HG02623 (cell line): ENCODE data around the gene GNG7.
"Not testable (repeated sequence)": the region's sequence is repeated elsewhere in the genome, so short reads cannot be mapped to it uniquely, and the experiment has no call there.

Experiments
- ATAC-seq: cut with Tn5 transposase; IDR thresholded peaks from one replicate; pipeline ENCODE4 v1.9.1; 2021; ENCODE audit warnings: moderate library complexity; ENCODE audit not compliant: unreplicated experiment

The GNG7 gene

DNA sequence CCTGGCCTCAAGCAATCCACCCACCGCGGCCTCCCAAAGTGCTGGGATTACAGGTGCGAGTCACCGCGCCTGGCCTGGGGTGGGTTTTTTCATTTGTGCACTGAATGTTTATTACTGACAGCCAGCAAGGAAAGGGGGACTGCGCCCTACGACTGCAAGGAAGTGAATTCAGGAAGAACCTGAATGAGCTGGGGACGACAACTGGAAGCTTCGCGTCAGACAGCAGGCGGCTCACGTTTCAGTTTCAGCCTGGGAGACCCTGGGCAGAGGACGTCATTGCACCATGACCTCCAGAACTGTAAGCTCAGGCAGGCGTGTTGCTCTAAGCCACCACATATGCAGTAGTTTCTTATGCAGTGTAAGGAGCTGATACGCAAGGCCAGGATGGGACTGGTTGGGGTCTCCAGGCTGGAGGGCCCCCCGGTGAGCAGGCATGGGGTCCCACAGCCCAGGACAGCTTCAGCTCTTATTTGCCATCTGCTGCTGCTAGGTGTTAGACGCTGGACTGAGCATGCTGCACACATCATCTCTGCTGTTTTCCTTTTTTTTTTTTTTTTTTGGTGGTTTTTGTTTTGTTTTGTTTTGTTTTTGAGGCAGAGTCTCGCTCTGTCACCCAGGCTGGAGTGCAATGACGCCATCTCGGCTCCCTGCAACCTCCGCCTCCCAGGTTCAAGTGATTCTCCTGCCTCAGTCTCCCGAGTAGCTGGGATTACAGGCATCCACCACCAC is 160.0 kb downstream of the GNG7 start:
- no peak for ATAC-seq

DNA sequence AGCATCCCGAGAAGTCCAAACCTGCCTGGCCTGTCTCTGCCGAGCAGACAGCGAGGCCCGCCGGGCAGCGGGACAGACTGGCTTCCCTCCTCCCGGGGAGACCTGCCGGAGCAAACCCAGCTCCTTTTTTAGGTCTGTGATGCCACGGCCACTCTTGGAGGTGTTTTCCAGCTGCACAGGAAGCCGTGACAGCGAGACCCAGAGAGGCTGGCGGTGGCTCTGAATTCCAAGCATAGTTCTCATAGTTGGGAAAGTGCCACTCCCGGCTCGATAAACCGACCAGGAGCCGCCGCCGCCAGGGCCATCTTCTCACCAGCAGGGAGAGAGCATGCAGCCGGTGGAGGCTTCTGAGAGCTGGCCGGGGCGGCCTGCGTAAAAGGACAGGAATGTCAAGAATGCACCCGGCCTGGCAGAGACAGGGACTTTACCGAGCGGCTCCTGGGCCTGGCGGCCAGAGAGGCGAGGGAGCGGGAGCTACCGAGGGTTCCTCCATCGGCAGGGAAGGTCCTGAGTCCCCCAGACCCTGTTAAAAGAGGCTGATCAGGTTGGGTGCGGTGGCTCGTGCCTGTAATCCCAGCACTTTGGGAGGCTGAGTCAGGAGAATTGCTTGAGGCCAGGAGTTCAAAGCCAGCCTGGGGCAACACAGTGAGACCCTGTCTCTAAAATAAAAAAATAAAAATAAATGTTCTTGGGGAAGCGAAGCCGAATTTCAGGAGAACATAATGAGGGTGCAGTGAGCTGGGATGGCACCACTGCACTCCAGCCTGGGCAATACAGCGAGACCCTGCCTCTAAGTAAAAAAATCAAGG is 161.6 kb downstream of the GNG7 start:
- no peak for ATAC-seq

DNA sequence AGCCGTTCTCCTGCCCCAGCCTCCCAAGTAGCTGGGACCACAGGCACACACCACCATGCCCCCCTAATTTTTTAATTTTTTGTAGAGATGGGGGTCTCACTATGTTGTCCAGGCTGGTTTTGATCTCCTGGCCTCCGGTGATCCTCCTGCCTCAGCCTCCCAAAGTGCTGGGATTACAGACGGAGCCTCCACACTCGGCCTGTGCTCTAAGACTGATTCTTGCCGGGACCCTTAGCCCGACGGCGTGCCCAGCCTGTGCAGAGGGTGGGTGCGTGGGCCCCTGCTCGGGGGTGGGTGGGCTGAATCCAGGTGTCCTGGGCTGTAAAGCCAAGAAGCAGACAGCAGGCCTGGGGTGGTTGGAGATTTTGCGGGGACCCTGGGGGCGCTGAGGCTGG is 162.2 kb downstream of the GNG7 start:
- ATAC-seq, result no peak

DNA sequence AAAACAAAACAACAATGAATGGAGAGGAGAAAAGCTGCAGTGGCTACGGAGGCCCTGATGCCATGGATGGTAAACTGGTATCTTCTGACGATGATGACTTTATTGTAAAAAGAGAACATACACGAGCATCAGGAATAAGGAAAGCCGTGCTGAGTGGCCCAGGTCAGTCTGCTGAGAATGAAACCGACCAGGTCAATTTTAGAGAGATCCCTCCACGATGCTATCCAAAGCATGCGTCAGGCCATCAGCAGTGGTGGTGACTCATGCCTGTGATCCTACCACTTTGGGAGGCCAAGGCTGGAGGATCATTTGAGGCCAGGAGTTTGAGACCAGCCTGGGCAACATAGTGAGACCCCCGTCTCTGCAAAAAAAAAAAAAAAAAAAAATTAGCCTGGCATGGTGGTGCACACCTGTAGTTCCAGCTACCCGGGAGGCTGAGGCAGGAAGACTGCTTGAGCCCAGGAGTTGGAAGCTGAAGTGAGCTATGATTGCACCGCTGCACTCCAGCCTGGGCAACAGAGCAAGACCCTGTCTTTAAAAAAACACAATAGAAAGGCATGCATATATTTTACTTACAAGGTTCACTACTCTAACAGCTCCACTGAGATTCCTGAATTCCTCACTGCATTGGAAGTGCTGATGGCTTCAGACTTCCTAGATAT is 164.3 kb downstream of the GNG7 start:
- no peak for ATAC-seq

DNA sequence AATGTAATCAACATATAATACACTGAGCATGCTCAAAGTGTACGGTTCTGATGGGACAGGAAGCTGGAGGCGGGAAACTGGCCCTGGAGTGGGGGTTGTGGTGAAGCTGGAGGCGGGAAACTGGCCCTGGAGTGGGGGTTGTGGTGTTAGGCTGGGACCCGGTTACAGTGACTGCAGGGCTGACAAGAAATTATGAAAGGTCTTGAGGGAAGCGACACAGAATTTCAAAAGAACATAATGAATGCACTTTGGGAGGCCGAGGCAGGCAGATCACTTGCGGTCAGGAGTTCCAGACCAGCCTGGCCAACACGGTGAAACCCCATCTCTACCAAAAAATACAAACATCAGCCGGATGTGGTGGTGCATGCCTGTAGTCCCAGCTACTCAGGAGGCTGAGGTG is 164.9 kb downstream of the GNG7 start:
- ATAC-seq, result not testable (repeated sequence)

DNA sequence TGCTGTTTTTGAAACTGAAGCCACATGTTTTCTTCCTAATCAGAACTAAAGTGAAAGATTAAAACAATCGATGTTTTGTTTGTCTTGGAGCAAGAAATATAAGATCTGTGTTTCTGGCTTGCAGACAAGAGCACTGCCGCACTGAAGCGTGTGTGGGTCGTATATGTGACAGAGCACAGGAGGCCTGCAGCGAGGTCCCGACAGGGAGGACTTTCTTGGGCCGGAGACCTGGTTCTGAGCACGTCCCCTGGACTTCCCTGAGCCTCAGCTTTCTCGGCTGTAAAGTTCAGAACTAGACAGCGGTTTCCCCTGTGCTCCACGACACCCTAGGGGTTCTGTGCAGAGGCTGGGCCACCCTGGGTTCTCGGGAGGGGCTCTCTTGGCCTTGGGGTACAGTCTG is 166.0 kb downstream of the GNG7 start:
- no peak for ATAC-seq

DNA sequence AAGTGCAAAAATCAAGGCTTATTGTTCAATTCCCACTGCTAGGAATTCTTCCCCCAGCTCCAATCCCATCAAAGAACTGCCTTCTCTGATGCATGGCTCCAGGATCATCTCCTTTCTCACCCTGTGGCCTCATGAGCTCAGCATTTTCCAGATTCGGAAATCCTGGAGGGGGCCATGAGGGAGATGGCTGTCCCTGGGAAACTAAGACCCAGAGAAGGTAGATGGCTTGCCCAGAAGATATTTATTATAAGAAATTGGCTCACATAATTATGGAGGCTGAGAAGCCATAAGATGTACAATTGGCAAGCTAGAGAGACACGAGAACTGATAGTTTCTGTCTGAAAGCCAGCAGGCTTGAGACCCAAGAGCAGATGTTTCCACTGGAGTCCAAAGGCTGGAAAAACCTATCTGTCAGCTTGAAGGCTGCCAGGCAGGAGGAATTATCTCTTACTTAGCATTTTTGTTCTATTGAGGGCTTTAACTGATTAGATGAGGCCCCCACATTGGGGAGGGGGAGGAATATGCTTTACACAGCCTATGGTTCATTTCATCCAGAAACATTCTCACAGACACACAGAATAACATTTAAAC is 168.0 kb downstream of the GNG7 start:
- no peak for ATAC-seq

DNA sequence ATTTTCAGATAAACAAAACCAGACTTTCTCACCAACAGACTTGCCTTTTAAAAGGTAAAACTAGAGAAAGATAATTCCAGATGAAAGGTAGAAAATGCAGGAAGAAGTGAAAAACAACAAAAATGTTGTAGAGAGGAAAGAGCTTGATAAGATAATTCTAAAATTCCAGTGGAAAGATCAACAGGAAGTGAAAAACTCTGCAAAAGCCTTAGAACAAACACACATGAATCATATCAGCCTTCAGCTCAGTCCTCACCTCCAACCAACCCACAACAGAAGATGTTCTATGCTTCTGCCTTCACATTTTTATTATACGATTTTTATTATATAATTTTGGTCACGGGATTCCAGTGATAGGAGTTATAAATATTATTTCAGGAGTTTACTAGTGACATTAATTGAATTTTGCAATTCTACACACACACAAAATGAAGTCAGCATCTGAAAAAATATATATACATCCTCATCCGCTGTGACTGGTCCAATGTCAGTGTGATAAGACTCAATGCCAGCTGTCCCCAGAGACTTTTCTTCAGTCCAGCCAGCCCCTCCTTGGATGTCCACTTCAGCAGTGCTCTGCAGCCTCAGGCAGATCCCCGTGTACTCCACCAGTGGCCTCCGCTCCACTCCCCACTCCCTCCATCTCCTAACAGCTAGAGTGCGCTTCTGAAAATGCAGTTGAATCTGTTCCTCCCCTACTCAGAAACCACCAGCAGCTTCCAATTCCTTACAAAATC is 168.6 kb downstream of the GNG7 start:
- no peak for ATAC-seq

DNA sequence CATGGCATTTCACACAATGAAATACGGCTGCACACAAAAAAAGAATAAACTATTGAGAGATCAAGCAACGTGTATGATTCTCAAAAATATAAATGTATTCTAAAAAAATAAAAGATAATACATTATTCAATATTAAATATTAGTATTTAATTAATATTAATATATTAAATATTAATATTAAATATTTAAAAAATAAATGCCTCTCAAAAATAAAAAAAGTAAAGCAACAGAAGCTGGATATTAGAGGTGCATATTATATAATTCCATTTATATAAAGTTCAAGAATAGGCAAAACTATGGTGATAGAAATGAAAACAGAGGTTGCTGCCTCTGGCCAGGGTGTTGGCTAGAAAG is 169.4 kb downstream of the GNG7 start:
- ATAC-seq, result no peak

DNA sequence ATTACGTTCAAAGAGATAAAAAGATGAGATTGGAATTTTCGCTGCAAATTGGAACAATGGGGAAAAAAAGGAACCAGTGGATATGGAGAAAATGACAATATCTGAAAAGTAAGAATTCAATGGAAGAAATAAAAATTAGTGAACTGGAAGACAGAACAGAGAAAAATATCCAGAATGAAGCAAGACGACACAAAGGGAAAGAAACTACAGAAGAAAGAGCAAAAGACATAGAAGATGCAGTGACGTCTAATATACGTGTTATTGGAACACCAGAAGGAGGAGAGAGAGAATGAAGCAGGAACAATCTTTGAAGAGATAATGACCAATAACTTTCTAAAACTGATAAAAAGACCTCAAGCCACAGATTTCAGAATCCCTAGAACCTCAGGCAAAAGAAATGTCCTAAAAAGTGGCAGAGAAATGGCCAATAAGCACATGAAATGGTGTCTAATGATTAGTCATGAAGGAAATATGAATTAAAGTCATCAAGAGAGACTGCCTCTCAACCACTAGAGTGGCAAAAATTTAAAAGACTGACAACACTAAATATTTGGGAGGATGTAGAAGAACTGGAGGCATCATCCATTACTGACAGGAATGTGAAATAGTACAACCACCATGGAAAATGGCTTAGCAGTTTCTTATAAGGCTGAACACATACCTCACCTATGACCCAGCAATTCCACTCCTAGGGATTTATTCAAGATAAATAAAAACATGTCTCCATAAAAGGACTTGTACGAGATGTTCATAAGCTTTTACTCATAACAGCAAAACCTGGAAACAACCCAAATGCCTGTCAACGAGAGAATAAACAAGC is 170.0 kb downstream of the GNG7 start:
- ATAC-seq, result no peak

DNA sequence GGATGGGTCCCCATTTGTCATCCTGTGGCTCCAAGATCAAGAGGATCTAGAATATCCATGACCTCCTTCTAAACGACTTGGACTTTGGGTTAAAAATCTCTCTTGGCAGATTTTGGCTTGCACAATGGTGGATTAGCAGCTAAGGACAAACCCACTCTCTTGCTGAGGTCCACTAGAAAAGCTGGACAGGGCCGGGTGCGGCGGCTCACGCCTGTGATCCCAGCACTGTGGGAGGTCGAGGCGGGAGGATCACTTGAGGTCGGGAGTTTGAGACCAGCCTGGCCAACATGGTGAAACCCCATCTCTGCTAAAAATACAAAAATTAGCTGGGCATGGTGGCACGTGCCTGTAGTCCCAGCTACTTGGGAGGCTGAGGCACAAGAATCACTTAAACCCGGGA is 172.6 kb downstream of the GNG7 start:
- ATAC-seq, result not testable (repeated sequence)

DNA sequence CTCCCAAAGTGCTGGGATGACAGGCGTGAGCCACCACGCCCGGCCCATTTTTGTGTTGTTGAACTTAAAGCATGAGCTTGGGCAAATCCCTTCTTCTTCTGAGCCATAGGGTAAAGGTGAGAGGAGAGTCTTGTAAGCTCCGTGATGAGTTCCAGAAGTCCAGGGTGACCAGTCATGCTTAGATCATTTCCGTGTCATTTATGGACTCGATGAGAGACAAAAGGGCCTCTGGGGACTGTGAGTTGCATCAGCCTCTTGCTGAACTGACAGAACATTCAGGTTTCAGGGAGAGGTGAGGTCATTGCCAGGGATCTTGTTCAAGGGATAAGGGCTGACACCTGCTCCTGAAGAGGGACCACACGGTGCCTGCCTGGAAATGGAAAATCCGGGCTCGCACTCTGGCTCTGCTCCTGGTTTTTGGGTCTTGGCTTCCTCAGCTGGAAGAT is 173.0 kb downstream of the GNG7 start:
- ATAC-seq, result no peak

DNA sequence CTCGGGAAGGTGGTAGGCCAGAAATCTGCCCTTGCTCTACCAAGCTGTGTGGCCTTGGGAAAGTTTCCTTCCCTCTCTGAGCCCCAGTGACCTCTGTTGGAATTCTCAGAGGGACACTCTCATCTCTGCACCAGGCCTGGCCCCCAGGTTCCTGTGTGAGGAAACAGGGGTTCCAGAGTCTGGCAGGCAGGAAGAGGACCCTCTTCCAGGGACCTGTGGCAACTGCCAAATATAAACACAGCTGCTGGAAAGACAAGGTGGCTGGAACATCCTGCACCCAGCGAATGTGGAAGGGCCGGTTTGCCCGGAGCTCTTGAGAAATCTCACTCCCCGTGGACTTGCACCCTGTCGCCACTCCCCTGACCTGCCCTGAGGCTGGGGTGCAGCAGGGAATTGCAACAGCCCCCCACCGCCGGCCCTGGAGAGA is 173.8 kb downstream of the GNG7 start:
- ATAC-seq, result no peak

DNA sequence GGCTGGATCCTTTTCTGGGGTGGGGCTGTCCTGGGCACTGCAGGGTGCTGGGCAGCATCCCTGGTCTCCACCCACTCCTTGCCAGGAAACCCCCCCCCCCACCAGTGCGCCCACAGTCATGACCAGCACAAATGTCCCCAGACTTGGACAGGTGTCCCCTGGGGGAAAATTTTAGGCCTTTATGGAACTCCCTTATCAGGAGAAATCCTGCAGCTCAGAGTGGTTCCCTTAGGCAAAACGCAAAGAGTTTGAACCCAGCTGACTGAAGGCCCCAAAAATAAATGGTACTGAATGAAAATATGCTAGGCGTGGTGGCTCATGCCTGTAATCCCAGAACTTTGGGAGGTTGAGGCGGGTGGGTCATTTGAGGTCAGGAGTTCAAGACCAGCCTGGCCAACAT is 174.8 kb downstream of the GNG7 start:
- ATAC-seq, result no peak

DNA sequence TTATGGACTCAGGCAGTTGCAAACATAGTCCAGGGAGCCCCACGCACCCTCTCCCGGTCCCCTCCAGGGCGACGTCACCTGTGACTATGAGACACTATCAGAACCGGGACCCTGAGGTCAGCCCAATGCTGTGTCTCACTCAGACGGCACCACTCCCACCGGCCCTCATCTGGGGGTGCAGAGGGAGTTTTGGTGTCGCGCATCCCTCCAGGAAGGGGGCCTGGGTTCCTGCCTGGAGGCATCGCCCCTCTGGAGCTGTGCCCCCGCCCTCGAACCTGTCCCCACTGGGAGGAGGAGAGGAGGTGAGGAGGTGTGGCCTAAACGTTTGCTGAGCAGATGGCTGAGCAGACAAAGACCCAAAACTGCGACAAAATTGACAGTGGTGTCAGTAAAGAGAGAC is 175.3 kb downstream of the GNG7 start:
- no peak for ATAC-seq

DNA sequence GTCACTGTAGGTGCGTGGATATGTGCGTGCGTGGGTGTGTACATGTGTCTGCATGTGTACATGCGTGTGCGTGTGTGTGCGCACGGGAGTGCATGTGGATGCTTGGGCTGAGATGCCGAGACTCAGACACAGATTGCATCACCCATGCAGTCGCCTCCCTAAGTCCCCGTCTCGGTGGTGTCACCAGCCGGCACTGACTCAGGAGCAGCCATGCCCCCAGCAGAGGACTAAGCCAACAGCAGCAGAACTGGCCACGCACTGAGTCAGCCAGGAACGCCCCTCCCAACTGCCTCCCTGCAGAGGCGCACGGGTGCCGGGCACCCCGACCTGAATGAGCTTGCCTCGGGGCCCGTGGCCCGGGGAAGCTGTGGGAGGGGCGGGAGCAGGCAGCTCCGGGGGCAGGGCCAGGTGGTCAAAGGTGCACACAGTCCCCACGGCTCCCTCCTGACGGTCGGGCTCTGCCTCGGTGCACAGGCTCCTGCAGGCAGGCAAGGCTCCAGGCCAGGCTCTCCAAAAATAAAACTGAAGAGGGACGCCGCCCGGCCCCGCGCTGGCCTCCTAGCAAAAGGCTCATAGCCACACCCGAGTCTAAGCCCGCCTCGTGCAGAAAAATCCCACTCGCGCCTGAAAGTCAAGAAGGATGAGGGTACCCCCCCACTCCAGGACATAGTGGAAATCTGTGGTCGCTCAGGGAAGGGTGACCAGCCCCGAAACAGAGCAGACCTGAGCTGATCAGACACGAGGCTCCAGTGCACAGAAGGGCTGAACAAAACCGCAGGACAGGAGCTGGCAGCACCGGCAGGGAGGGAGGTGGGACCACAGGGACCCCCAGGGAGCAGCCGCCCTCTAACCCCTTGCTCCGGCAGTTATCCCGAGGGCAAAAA is 177.4 kb downstream of the GNG7 start:
- no peak for ATAC-seq

DNA sequence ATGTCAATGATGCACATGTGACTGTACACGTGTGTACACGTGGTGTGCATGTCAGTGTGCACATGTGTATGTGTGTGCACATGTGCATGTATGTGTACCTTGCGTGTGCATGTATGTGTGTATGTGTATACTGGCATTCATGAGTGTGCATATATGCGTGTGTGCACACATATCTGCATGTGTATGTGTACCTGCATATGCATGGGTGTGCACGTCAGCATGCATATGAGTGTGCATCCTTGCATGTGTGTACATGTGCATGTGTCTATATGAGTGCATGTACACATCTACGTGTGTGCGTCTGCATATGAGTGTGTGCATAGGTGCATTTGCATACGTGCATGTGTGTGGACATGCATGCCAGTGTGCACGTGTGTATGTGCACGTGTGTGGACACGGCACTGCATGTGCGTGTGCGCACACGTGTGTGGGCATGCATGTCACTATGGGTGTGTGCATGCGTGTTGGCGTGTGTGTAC is 178.1 kb downstream of the GNG7 start:
- no peak for ATAC-seq

DNA sequence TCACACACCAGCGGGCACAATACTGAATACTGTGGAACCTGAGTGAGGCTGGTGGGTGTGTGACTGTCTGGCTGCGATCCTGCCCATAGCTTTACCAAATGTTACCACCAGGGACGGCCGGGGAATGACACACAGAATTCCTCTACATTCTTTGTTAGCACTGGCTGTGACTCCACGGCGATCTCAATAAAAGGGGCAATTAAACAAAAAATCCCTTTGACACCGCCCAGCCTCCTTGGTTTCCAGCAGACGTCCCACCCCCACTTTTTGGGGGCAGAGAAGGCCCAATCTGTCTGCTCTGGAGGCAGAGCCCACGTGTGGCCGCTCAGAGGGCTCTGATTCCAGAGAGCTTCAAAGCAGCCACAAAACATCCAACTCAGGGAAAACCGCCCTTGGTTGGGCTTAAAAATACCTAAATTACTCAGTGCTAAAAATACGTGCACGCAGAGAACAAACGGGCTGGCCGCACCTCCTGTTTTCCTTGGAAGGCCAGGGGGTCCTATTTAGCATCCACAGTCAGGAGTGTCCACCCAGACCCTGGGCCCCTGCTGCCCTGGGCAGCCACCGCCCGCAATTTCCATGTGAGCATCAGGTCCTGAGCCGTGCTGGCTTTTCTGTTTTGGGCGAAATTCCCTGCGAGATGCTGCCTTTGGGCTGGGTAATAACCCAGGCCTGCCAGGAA is 178.7 kb downstream of the GNG7 start:
- ATAC-seq, result no peak
